SK-N-MC (cell line): ENCODE results near the gene HOXD9.

Source experiments
- DNase-seq: peaks from one replicate; pipeline ENCODE4 v3.0.0-alpha.2; 2011; ENCODE audit warnings: low read depth, low spot score
- H3K27ac ChIP-seq: fragments of 200-600 bp; sonication (generic); 2 replicates; pipeline ENCODE4 v1.5.1; 2016; ENCODE audit warnings: mixed run types
- H3K36me3 ChIP-seq: fragments of 200-600 bp; sonication (generic); 2 replicates; pipeline ENCODE4 v1.6.1; 2017; ENCODE audit warnings: antibody characterized with exemption, low read length, mixed read lengths; ENCODE audit not compliant: insufficient read depth
- H3K4me3 ChIP-seq: fragments of 200-600 bp; sonication (generic); 2 replicates; pipeline ENCODE4 v1.5.1; 2016
- H3K9ac ChIP-seq: fragments of 200-600 bp; sonication (generic); 2 replicates; pipeline ENCODE4 v1.8.0; 2017; ENCODE audit warnings: mixed run types, mixed read lengths; ENCODE audit not compliant: insufficient read length
- H3K9me3 ChIP-seq: fragments of 200-600 bp; sonication (generic); 2 replicates; pipeline ENCODE4 v1.6.1; 2017; ENCODE audit warnings: low read depth, mild to moderate bottlenecking, antibody characterized with exemption, low read length, moderate library complexity, mixed read lengths
- EZH2 ChIP-seq: fragments of 200-600 bp; sonication (generic); IDR thresholded peaks from one replicate; pipeline ENCODE4 v1.6.1; 2017; ENCODE audit warnings: antibody characterized with exemption
- FOXP2 ChIP-seq: optimal IDR thresholded peaks from 2 replicates; pipeline ENCODE3; 2011; ENCODE audit warnings: mild to moderate bottlenecking, moderate library complexity; ENCODE audit not compliant: insufficient read depth; ENCODE audit errors: extremely low read length, control extremely low read depth
- POLR2AphosphoS5 ChIP-seq: IDR thresholded peaks from 2 replicates; pipeline ENCODE4 v1.6.1; 2012; ENCODE audit warnings: mild to moderate bottlenecking, low read depth, low read length, borderline replicate concordance

The HOXD9 gene

GRCh38 chr2:176089843-176090395 lies 32.6 kb upstream of the HOXD9 start:
- no peak overlapping the region for H3K27ac ChIP-seq

DNA sequence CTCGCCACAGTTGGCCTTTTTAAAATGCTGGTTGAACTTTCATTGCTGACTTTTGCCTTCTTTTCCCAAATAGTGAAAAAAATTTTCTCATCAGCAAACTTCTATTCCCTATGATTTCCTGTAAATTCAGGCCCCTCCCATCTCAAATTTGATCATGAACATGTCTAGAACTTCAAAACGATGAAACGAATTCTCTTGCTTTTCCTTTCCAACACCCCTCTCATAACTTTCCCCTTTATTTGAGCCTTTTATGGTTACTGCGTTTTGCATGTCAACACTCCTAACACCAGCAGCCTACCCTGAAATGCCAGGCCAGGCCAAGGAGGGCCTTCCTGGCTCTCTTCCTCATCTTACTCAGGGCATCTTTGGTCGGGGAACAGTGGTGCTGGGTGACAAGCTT lies 31.7 kb upstream of the HOXD9 start:
- H3K36me3 ChIP-seq = peaks cover 20% of the 10 kb centered on the region
- DNase-seq = no peak
- H3K9ac ChIP-seq = no peak overlapping the region
- no peak for TF ChIP-seq POLR2AphosphoS5
- no peak for TF ChIP-seq EZH2
- no peak for TF ChIP-seq FOXP2
- no peaks in the 10 kb centered on the region for H3K9me3 ChIP-seq
- no peak overlapping the region for H3K4me3 ChIP-seq
- H3K27ac ChIP-seq = 0 out of 2 replicates have a peak overlapping the region, but pooled peaks have one; percentile 22

More at GRCh38 chr2:176089843-176090395, 32.6 kb upstream of the HOXD9 start:
- no peak overlapping the region for H3K9ac ChIP-seq
- no peak for DNase-seq
- H3K9me3 ChIP-seq = no peaks in the 10 kb centered on the region
- TF ChIP-seq EZH2 (no peak), FOXP2 (no peak), POLR2AphosphoS5 (no peak)
- H3K4me3 ChIP-seq = no peak overlapping the region
- peaks cover 10% of the 10 kb centered on the region for H3K36me3 ChIP-seq

DNA sequence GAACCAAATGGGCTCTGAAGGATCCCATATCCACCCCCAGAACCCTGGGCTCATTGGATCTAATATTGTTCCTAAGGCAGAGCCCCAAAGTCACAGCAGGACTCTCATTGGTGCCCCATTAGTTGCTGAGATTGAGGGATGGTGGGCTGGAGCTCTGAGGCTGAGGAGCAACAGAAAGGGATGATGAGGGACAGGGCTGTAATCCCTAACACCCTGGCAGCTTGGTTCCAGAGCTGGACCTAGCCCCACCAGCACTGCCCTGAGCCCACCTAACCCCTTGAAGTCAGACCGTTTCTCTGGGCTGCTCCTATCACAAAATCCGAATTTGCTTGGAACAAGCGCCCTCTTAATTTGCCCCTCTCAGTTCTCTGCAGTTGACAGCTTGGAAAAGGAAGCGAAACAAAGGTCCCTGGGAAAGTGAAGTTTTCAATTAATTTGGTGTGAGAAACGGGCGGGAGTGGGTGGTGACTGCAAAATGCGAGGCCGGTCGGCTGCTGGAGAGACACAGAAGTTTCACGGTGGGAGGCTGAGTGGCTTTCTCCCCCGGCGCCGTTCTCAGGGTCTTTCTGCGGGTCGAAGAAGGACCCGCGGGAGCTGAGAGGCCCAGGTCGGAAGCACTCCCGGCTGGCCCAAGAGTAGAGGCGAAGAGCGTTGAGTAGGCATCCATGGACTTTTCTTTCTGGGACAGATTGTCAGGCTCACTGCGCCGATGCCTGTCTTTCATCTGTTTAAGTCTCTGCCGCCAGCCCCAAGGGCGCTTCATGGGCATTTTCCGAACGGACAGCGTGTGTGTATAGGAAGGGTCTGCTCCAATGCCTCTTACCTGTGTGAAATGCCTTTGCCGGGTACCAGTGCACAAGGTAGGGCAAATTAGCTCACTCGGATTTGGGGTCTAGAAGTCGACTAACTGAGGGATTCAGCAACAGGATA lies 30.9 kb upstream of the HOXD9 start:
- Histone ChIP-seq H3K36me3 (peaks cover 20% of the 10 kb centered on the region), H3K4me3 (no peak overlapping the region), H3K9me3 (no peaks in the 10 kb centered on the region), H3K27ac (peak overlapping the region; percentile 31; the same call in 1 of the 2 replicates), H3K9ac (no peak overlapping the region)
- DNase-seq = no peak
- no peak for TF ChIP-seq POLR2AphosphoS5
- no peak for TF ChIP-seq FOXP2
- TF ChIP-seq EZH2 = no peak

DNA sequence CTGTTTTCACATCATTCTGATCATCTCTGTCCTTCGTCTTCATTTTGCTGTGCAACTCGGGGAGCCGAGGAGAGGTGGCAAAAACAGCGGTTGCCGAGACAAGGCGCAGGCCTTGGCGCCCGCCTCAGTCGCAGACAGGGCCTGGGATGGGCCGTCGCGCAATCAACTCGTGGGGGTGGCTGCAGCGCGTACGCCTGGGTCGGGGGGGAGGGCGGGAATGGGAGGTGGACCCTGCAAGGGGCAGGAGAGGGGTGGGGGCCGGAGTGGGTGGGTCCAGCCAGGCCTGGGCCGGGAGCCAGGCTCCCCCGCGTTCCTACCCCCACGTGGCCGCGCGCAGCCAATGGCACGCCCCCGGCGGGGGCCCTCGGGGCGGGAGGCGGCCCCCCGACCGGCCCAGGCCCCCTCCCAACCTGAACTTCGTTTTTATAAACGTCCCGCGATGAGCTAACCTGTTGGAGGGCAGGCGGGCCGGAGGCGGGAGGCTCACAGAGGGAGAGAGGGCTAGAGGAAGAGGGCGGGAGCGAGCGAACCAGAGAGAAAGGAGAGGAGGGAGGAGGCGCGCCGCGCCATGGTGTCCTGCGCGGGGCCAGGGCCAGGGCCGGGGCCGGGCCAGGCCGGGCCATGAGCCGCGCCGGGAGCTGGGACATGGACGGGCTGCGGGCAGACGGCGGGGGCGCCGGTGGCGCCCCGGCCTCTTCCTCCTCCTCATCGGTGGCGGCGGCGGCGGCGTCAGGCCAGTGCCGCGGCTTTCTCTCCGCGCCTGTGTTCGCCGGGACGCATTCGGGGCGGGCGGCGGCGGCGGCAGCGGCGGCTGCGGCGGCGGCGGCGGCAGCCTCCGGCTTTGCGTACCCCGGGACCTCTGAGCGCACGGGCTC lies 30.0 kb upstream of the HOXD9 start, which contains the start of gene HOXD13:
Gene HOXD13 (plus strand): TSS at position 452 of the 875 bp plus-strand sequence. CDS start 170 bp downstream, at position 622.
- no peak for DNase-seq
- Histone ChIP-seq H3K9me3 (no peaks in the 10 kb centered on the region), H3K36me3 (peaks cover 20% of the 10 kb centered on the region), H3K27ac (peak within 1 kb of the TSS; percentile 77), H3K9ac (peak within 1 kb of the TSS; percentile 90), H3K4me3 (peak within 1 kb of the TSS; percentile 89)
- no peak for TF ChIP-seq FOXP2
- peak; percentile 78 for TF ChIP-seq POLR2AphosphoS5

DNA sequence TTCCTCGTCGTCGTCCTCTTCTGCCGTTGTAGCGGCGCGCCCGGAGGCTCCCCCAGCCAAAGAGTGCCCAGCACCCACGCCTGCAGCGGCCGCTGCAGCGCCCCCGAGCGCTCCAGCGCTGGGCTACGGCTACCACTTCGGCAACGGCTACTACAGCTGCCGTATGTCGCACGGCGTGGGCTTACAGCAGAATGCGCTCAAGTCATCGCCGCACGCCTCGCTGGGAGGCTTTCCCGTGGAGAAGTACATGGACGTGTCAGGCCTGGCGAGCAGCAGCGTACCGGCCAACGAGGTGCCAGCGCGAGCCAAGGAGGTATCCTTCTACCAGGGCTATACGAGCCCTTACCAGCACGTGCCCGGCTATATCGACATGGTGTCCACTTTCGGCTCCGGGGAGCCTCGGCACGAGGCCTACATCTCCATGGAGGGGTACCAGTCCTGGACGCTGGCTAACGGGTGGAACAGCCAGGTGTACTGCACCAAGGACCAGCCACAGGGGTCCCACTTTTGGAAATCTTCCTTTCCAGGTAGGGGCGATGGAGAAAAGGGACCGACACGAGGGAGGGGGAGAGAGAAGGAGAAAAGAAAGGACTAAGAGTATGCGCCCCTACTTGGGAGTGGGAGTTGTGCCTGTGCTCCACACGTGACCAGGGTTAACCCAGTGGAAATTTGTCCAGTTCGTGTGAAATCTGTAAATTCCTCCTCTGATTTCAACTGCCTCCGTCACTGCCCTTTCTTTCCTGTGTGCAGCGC lies 29.2 kb upstream of the HOXD9 start:
- Histone ChIP-seq H3K36me3 (peaks cover 20% of the 10 kb centered on the region), H3K9ac (peak overlapping the region; percentile 90), H3K27ac (peak overlapping the region; percentile 77), H3K4me3 (peak overlapping the region; percentile 89), H3K9me3 (no peaks in the 10 kb centered on the region)
- DNase-seq = no peak
- TF ChIP-seq FOXP2 = no peak
- no peak for TF ChIP-seq EZH2
- peak; percentile 9; the same call in 1 of the 2 replicates for TF ChIP-seq POLR2AphosphoS5

DNA sequence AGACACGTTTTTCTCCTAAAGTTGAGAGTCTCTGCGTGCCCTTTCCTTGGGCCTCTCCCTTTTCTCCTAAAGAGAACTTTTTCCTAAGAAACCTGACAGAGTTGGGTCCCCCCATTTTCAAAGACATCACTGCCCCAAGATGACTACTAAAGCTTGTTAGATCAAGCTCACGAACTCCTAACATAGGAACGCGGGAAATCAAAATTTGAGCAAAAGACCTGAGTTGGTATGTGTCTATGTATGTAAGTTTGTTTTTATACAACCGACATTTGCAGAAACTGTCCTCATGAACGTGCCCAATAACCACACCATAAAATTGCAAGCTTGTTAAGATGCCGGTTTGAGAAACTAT lies 28.6 kb upstream of the HOXD9 start:
- Histone ChIP-seq H3K4me3 (peak overlapping the region; percentile 89), H3K9me3 (no peaks in the 10 kb centered on the region), H3K27ac (peak overlapping the region; percentile 77), H3K9ac (peak overlapping the region; percentile 90), H3K36me3 (peaks cover 20% of the 10 kb centered on the region)
- DNase-seq = no peak
- TF ChIP-seq POLR2AphosphoS5 (no peak), FOXP2 (no peak), EZH2 (no peak)

GRCh38 chr2:176094349-176094748 lies 28.2 kb upstream of the HOXD9 start:
- peaks cover 20% of the 10 kb centered on the region for H3K36me3 ChIP-seq
- no peaks in the 10 kb centered on the region for H3K9me3 ChIP-seq
- peak overlapping the region; percentile 89 for H3K4me3 ChIP-seq
- peak overlapping the region; percentile 96 for H3K27ac ChIP-seq
- H3K9ac ChIP-seq = peak overlapping the region; percentile 90
- TF ChIP-seq EZH2 = no peak
- no peak for TF ChIP-seq POLR2AphosphoS5
- no peak for TF ChIP-seq FOXP2
- DNase-seq = no peak

DNA sequence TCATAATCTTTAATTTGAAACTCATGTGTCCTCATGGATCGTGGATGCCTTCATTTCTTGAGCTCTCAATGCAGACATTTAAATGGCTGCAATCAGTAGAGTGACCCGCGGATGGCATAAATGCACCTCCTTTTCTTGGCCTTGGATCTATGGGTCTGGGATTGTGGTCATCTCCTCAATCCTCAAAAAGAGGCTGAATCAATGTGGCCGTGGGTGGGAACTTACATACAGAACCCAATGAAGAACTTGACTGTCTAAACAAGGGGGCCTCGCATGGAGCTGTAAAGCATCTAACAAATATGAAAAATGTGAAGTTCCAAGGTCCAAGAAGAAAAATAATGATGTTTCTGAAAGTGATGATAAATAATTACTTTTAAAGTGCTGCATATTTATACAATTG lies 27.1 kb upstream of the HOXD9 start:
- Histone ChIP-seq H3K27ac (peak overlapping the region; percentile 96), H3K9ac (peak overlapping the region; percentile 90), H3K36me3 (peaks cover 20% of the 10 kb centered on the region), H3K9me3 (no peaks in the 10 kb centered on the region), H3K4me3 (peak overlapping the region; percentile 89)
- no peak for TF ChIP-seq POLR2AphosphoS5
- no peak for TF ChIP-seq FOXP2
- TF ChIP-seq EZH2 = no peak
- DNase-seq = no peak
